ENCODE results near the gene UTS2.

The UTS2 gene

DNA sequence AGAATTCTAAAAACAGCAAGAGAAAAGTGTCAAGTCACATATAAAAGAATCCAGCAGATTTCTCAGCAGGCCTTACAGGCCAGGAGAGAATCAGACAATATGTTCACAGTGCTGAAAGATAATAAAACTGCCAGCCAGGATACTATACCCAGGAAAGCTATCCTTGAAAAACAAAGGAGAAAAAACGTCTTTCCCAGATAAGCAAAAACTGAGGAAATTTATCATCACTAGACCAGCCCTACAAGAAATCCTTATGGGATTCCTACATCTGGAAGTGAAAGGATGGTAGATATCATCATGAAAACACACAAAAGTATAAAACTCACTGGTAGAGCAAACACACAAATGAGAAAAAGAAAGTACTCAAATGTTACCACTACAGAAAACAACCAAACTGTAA is 25.2 kb upstream of the UTS2 start:
- H3K27me3 Mint-ChIP-seq: peaks cover 7% of the 10 kb centered on the region
- DNase-seq (ENCODE audit: low spot score in 2 of 2) (no peak), ATAC-seq (replicated peaks; ENCODE audit: extremely low read depth, poor library complexity, severe bottlenecking) (no peak)
- H3K9me3 Mint-ChIP-seq: peaks cover 11% of the 10 kb centered on the region
- no peaks in the 10 kb centered on the region for H3K36me3 Mint-ChIP-seq (ENCODE audit: insufficient read depth)
- no peaks in the 10 kb centered on the region for H3K4me1 Mint-ChIP-seq
- no peak overlapping the region for H3K27ac Mint-ChIP-seq (ENCODE audit: low read depth)
- no peak overlapping the region for H3K4me3 Mint-ChIP-seq

DNA sequence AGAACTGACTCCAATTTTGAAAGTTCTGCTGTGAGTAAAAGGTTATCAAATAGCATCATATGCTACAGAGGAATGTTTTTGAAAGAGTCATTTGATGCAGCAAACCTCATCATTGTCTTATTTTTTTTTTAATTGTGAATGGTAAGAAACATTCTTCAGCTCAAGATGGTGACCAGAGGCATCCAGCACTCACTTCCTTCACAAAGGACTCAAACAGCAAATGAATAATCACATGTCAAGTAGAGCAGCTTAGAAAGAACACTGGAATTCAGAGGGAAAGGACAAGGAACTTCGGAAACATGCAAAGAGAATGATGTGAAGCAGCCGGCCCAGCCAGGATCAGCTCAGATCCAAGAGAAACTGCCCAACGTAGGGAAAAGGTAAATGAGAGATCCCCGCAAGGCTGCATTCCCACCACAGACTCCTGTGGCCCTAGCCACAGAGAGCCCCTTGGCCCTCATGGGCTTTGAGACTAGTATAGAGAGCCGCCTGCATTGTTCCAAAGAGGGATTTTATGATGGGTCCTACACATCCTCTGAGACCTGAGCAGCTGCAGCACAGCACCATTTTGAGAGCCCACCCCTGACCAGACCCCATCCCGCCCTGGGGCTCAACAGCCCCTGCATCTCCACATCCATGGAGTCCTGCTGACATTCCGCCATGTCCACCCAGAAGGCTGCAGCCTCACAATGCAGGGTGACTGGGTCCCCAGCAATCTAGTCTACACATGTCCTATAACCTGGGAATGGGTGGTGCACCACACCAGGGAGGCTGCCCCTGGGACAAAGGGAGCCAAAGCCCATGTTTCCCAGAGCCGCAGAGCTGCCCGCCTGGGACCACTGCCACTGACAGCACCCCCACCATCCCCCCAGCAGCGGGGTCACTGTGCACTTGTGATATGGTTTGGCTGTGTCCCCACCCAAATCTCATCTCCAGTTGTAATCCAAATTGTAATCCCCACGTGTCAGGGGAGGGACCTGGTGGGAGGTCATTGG is 21.2 kb upstream of the UTS2 start:
- Mint-ChIP-seq H3K9me3 (peaks cover 11% of the 10 kb centered on the region), H3K4me3 (no peak overlapping the region), H3K27me3 (peaks cover 9% of the 10 kb centered on the region), H3K27ac (ENCODE audit: low read depth) (no peak overlapping the region), H3K4me1 (no peaks in the 10 kb centered on the region), H3K36me3 (ENCODE audit: insufficient read depth) (no peaks in the 10 kb centered on the region)
- ATAC-seq (replicated peaks; ENCODE audit: extremely low read depth, poor library complexity, severe bottlenecking) (no peak), DNase-seq (ENCODE audit: low spot score in 2 of 2) (no peak)

DNA sequence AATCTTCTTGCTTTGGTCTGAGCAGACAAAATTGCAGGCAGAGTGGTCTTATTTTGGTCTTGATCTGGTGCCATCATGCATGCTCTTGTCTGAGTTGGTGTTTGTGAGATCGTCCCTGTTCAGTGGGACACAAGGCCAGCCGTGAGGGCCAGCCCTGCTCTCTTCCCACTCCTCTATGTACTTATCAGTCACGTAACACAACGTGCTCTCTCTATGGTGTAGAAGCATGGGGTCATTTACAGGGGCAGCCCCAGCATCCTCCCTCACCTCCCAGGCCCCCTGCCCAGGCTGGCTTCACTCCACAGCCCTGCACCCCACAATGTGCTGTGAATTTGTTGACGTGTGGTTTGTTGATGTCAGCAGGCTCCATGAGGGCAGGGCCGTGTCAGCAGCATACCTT is 18.3 kb upstream of the UTS2 start:
- H3K9me3 Mint-ChIP-seq: no peaks in the 10 kb centered on the region
- no peak for DNase-seq (ENCODE audit: low spot score in 2 of 2)
- no peak for ATAC-seq (replicated peaks; ENCODE audit: extremely low read depth, poor library complexity, severe bottlenecking)
- H3K27ac Mint-ChIP-seq (ENCODE audit: low read depth): no peak overlapping the region
- no peaks in the 10 kb centered on the region for H3K36me3 Mint-ChIP-seq (ENCODE audit: insufficient read depth)
- no peak overlapping the region for H3K4me3 Mint-ChIP-seq
- H3K27me3 Mint-ChIP-seq: peaks cover 9% of the 10 kb centered on the region
- H3K4me1 Mint-ChIP-seq: no peaks in the 10 kb centered on the region

DNA sequence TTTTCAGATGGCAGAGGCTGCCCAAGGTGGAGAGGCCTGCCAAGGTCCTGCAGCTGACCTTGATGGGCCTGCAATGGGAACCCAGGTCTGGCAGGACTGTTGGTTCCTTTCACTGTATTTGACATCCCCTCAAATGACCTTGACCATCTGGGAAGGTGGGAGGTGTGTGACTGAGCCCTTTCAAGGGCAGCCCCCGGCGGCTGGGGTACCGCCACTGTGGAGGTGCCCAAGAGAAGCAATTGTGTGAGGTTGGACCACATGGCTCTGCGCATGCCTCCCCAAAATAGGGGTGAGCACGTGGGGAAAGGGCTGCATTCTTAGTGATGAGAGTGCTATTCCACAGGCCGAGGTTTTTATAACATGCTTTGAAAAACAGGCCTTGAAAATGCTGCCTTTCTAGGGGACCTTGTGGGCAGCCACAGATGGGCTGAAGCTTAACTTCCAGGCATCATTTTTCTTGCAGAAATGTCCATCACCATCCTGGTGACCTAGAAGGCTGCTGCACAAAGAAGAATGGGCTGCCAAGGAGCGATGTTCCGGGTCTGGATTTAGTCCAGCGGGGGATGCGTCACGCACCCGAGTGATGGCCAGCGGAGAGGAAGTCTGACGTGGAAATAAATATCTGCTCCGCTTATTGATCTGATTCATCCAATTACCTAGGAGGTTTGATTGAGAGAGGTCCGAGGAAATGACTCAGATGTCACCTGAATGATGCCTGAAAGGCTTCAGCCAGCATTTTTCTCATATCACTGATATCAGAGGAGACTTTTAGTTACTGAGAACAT is 16.5 kb upstream of the UTS2 start:
- ATAC-seq (replicated peaks; ENCODE audit: extremely low read depth, poor library complexity, severe bottlenecking) (no peak), DNase-seq (ENCODE audit: low spot score in 2 of 2) (no peak)
- H3K4me3 Mint-ChIP-seq: no peak overlapping the region
- H3K27me3 Mint-ChIP-seq: peaks cover 9% of the 10 kb centered on the region
- H3K36me3 Mint-ChIP-seq (ENCODE audit: insufficient read depth): no peaks in the 10 kb centered on the region
- H3K27ac Mint-ChIP-seq (ENCODE audit: low read depth): no peak overlapping the region
- H3K4me1 Mint-ChIP-seq: no peaks in the 10 kb centered on the region
- no peaks in the 10 kb centered on the region for H3K9me3 Mint-ChIP-seq

DNA sequence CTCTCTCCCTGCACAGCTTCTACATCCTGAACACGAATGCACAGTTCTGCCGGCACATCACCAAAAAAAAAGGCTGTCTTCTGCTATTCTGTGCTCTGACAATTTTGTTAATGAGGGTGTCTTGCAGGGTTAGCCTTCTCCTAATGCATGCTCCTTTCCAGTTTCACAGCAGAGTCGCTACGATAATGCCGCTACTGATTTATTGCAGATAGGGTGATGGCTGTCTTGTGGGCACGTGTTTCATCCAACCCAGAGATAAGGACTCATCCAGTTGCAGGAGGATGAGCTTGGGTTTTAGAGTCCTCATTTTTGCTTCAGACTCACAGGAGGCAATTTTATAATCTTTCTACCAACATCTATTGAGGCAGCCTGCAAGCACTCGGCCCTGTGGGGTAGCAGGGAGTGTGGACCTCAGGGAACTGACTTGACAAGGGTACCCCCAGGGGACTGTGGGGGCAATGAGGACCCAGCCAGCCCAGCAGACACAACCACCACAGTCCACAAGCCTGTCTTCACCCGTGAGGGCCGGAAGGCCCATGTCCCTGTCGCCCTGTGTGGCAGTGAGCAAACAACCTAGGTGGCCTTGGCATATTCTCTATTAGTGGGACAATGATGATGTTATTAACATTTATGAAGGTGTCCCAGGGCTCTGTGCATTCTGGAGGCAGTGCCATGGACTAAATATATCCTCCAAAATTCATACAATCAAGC is 15.4 kb upstream of the UTS2 start:
- no peak overlapping the region for H3K4me3 Mint-ChIP-seq
- no peak for ATAC-seq (replicated peaks; ENCODE audit: extremely low read depth, poor library complexity, severe bottlenecking)
- no peaks in the 10 kb centered on the region for H3K36me3 Mint-ChIP-seq (ENCODE audit: insufficient read depth)
- H3K4me1 Mint-ChIP-seq: no peaks in the 10 kb centered on the region
- no peaks in the 10 kb centered on the region for H3K9me3 Mint-ChIP-seq
- no peak overlapping the region for H3K27ac Mint-ChIP-seq (ENCODE audit: low read depth)
- no peak for DNase-seq (ENCODE audit: low spot score in 2 of 2)
- peaks cover 4% of the 10 kb centered on the region for H3K27me3 Mint-ChIP-seq

DNA sequence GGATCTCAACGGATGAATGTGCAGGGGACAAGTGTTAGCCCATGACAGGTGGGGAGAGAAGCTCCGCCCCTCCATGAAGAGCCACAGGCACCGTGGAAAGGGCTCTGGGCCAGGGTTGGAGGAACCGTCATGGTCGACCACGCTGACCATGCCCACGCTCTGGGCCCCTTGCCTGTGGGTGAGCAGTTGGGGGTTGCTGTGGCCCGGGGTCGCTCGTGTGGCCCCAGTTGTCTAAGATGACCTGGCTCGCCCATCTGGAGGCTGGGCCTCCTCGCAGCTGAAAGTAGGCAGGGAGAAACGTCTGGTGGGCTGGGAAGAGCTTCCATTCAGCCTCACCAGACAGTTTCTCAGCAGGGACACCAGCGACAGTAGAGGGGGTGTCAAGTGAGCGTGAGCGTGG is 13.1 kb upstream of the UTS2 start:
- no peak overlapping the region for H3K27ac Mint-ChIP-seq (ENCODE audit: low read depth)
- H3K27me3 Mint-ChIP-seq: no peaks in the 10 kb centered on the region
- ATAC-seq (replicated peaks; ENCODE audit: extremely low read depth, poor library complexity, severe bottlenecking): no peak
- H3K36me3 Mint-ChIP-seq (ENCODE audit: insufficient read depth): peaks cover 2% of the 10 kb centered on the region
- H3K9me3 Mint-ChIP-seq: no peaks in the 10 kb centered on the region
- H3K4me1 Mint-ChIP-seq: no peaks in the 10 kb centered on the region
- DNase-seq (ENCODE audit: low spot score in 2 of 2): no peak
- H3K4me3 Mint-ChIP-seq: no peak overlapping the region

DNA sequence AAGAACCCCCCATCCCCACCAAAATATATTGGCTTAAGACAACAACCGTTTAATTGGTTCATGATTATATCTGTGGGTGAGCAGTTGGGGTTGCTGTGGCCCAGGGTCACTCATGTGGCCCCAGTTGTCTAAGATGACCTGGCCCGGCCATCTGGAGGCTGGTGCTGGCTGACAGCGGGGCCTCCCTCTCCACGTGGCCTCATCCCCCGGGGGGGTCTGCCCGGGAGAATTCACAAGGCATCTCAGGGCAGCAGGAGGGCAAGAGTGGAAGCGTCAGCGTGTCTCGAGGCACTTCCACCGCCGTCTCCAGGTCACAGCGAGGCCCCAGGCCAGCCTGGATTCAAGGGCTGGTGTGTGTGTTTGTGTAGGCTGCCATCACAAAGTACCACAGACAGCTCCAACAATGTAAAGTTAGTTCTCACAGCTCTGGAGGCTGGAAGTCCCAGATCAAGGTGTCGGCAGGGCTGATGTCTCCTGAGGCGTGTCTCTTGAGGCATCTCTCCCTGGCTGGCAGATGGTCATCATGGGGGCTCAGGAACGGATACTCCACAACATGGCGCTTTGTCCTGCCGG is 11.0 kb upstream of the UTS2 start:
- DNase-seq (ENCODE audit: low spot score in 2 of 2): no peak
- Mint-ChIP-seq H3K27ac (ENCODE audit: low read depth) (no peak overlapping the region), H3K27me3 (no peaks in the 10 kb centered on the region), H3K9me3 (no peaks in the 10 kb centered on the region), H3K4me1 (no peaks in the 10 kb centered on the region), H3K36me3 (ENCODE audit: insufficient read depth) (peaks cover 2% of the 10 kb centered on the region), H3K4me3 (no peak overlapping the region)
- ATAC-seq (replicated peaks; ENCODE audit: extremely low read depth, poor library complexity, severe bottlenecking): no peak

DNA sequence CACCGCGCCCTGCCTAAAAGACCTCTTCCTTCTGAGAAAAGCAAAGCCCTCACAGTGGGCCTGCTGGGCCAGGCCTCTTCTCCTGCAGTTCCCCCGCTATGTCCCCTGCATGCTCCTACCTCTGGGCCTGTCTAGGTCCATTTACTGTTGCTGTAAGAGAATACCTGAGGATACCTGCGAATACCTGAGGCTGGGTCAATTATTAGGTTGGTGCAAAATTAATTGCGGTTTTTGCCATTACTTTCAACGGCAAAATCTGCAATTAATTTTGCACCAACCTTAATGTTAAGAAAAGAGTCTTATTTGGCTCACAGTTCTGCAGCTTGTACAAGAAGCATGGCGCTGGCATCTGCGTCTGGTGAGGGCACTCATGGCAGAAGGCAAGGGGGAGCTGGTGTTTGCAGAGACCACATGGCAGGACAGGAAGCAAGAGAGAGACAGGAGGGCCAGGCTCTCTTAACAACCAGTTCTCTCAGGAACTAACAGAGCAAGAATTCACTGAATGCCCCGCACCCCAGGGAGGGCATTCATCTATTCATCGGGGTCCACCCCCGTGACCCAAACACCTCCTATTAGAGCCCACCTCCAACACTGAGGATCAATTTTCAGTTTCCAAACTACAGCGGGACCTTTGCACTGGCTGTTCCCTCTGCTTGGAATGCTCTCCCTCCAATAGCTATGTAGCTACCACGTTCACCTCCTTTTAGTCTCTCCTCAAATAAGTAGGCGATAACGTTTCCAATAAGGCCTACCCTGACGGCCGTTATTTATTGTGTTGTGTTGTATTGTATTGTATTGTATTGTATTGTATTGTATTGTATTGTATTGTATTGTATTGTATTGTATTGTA is 9.6 kb upstream of the UTS2 start:
- H3K27ac Mint-ChIP-seq (ENCODE audit: low read depth): no peak overlapping the region
- H3K9me3 Mint-ChIP-seq: no peaks in the 10 kb centered on the region
- DNase-seq (ENCODE audit: low spot score in 2 of 2): no peak
- peaks cover 2% of the 10 kb centered on the region for H3K36me3 Mint-ChIP-seq (ENCODE audit: insufficient read depth)
- no peaks in the 10 kb centered on the region for H3K27me3 Mint-ChIP-seq
- no peak for ATAC-seq (replicated peaks; ENCODE audit: extremely low read depth, poor library complexity, severe bottlenecking)
- H3K4me3 Mint-ChIP-seq: no peak overlapping the region
- H3K4me1 Mint-ChIP-seq: no peaks in the 10 kb centered on the region

DNA sequence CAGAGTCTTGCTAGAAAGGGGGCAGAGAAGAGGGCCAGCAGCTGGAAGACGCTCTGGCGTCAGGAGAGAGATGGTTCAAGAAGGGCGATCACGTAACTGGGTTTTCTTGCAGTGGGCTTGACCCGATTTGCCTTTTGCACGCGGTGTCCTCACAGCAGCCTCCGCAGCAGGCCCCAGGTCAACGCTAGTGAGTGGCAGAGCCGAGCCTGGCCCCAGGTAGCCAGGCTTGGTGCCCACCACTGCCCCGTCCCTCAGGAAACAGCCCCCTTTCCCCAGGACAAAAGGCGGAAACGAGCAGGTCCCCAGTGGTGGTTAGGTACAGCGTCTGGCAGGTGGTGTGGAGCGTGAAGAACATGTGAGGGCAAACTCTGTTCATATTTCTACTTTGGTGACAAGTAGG is 8.6 kb upstream of the UTS2 start:
- ATAC-seq (replicated peaks; ENCODE audit: extremely low read depth, poor library complexity, severe bottlenecking) (no peak), DNase-seq (ENCODE audit: low spot score in 2 of 2) (no peak)
- Mint-ChIP-seq H3K9me3 (no peaks in the 10 kb centered on the region), H3K27me3 (no peaks in the 10 kb centered on the region), H3K4me1 (no peaks in the 10 kb centered on the region), H3K36me3 (ENCODE audit: insufficient read depth) (peaks cover 2% of the 10 kb centered on the region), H3K27ac (ENCODE audit: low read depth) (no peak overlapping the region), H3K4me3 (no peak overlapping the region)

DNA sequence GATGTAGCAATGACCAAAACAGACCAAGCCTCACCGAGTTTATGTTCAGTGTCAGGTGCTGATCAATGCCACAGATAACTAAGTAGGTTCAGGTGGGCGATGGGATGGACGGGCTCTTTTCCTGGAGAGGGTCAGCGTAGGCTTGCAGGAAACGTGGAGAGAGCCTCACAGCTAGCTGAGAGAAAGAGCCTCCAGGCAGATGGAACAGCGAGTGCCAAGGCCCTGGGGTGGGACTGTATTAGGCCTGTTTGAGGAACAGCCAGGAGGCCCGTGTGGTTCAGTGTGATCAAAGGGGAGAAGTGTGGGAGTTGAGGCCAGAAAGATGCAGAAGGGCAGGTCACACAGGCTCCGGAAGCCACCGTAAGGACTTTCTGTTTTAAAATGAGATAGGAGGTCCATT is 7.3 kb upstream of the UTS2 start:
- DNase-seq (ENCODE audit: low spot score in 2 of 2): no peak
- H3K4me1 Mint-ChIP-seq: peaks cover 4% of the 10 kb centered on the region
- peaks cover 3% of the 10 kb centered on the region for H3K36me3 Mint-ChIP-seq (ENCODE audit: insufficient read depth)
- H3K27me3 Mint-ChIP-seq: no peaks in the 10 kb centered on the region
- H3K4me3 Mint-ChIP-seq: no peak overlapping the region
- H3K9me3 Mint-ChIP-seq: no peaks in the 10 kb centered on the region
- no peak overlapping the region for H3K27ac Mint-ChIP-seq (ENCODE audit: low read depth)
- no peak for ATAC-seq (replicated peaks; ENCODE audit: extremely low read depth, poor library complexity, severe bottlenecking)

DNA sequence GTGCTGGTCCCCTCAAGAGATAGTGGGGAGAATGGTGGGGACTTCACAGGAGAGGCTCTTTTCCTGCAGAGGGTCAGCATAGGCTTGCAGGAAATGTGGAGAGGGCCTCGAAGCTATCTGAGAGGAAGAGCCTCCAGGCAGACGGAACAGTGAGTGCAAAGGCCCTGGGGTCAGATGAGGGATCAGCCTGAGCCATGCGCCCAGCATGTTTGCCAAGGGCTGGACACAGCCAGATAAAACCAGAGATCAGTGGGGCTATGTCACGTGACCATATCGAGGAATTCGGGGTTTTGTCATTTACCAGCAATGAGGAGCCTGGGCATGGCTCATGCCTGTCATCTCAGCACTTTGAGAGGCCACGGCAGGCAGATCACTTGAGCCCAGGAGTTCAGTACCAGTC is 6.5 kb upstream of the UTS2 start:
- H3K27me3 Mint-ChIP-seq: no peaks in the 10 kb centered on the region
- H3K27ac Mint-ChIP-seq (ENCODE audit: low read depth): no peak overlapping the region
- H3K4me1 Mint-ChIP-seq: peaks cover 4% of the 10 kb centered on the region
- H3K4me3 Mint-ChIP-seq: no peak overlapping the region
- H3K36me3 Mint-ChIP-seq (ENCODE audit: insufficient read depth): peaks cover 3% of the 10 kb centered on the region
- ATAC-seq (replicated peaks; ENCODE audit: extremely low read depth, poor library complexity, severe bottlenecking): no peak
- no peak for DNase-seq (ENCODE audit: low spot score in 2 of 2)
- H3K9me3 Mint-ChIP-seq: no peaks in the 10 kb centered on the region

DNA sequence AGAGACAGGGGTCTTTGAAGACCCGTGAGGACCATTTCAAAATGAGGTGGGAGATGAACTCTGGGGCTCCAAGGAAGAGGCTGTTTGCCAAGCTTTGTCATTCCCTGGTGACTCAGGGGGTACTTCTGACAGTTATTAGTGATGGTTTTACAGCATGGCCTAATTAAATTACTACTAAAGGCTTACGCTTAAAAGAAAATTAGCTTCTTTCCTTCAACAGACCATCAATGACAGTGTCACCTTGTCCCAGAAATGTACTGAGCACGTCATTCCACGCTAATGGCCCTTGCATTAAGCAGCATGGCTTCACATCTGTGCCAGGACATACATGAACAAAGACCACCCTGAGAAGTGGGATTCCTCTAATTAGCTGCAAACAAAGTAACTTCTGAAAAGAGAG is 5.1 kb upstream of the UTS2 start:
- H3K9me3 Mint-ChIP-seq: no peaks in the 10 kb centered on the region
- DNase-seq (ENCODE audit: low spot score in 2 of 2): no peak
- H3K4me1 Mint-ChIP-seq: peaks cover 4% of the 10 kb centered on the region

More for the DNA sequence above, 5.1 kb upstream of the UTS2 start:
- no peaks in the 10 kb centered on the region for H3K27me3 Mint-ChIP-seq
- no peak for ATAC-seq (replicated peaks; ENCODE audit: extremely low read depth, poor library complexity, severe bottlenecking)
- no peak overlapping the region for H3K4me3 Mint-ChIP-seq
- H3K36me3 Mint-ChIP-seq (ENCODE audit: insufficient read depth): peaks cover 3% of the 10 kb centered on the region
- no peak overlapping the region for H3K27ac Mint-ChIP-seq (ENCODE audit: low read depth)
